HG03432 (cell line): ENCODE measurements around the gene SLC6A7.

ENCODE experiments used
- ATAC-seq: cut with Tn5 transposase; IDR thresholded peaks from one replicate; pipeline ENCODE4 v1.9.1; 2021; ENCODE audit warnings: mild to moderate bottlenecking, moderate library complexity; ENCODE audit not compliant: unreplicated experiment

The SLC6A7 gene

DNA sequence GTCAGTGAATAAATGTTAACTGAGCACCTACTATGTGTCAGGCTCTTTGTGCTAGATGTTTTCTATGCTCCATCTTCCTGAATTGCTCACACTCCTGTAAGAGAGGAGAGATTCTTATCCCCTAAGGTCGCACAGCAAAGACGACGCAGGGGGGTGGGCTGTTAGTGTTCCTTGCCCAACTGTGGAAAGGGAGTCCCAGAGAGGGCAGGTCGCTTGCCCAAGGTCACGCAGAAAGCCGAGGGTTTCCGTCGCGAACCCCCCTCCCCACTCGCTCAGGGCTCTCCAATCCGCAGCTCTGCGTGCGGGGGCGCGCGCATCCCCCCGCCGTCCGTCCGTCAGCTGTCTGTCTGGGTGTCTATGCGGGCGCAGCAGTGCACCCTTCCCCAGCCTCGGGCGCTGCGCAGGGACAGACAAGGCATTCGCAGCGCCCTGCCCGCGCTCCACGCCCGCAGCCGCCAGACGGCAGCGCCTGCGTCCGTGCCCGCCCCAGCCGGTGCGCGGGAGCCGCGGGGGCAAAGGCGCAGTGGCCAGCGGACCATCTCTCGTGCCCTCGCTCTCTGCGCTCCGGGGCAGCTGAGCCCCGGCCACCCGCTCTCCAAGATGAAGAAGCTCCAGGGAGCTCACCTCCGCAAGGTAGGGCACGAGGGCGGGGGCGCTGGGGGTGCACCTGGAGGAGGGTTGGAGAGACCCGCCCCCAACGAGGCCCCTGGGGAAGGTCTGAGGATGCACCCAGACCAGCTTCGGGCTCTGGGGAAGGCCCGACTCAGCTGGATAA is at the start of gene SLC6A7:
Gene SLC6A7, plus strand, starts transcription at position 335 of the 775 bp plus-strand sequence. Its CDS starts 266 bp downstream, at position 601.
- ATAC-seq = no peak

DNA sequence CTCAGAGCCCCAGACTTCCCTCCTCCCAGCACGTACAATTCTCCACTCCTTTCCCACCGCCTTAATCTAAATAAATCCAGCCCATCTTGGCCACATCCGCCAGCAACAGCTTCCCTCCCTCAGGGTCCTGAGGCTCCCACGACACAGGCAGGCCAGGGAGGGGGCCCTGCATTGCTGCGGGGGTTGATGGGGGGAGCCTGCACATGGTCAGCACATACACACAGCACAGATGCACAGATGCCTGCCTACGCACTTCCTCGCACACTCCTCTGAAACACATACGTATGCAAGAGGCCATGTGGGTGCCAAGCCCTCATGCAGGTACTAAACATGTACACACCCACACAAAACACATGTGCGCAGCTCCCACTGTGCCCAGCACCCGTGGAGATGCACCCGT is 49.0 kb upstream of the SLC6A7 start:
- no peak for ATAC-seq

DNA sequence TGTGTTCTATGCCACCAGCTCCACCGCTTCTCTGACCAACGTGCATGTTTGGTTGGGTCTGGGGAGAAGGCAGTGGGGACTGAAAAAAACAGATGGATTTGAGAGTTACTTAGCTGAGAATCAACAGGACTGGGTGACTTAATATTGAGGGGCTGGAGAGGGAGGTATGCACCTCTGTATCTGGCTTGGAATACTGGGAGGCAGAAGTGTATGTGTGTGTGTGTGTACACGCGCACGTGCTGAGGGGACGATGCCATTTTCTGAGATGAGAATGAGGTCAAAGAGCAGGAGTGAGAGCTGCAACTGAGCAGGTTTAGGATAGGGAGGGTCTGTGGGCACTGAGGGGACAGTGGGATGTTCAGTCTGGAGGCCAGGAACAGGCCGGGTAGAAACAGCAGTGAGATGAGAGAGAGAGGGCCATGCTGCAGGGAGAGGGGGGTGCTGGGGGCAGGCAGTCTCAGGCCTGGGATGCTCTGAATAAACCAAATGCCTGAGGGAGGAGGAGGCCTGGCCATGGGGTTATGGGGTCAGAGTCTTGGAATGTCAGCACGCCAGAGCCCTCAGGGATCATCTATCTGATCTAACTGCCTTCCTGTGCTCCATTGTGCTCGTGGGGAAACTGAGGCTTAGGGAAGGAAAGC is 48.2 kb upstream of the SLC6A7 start:
- no peak for ATAC-seq

DNA sequence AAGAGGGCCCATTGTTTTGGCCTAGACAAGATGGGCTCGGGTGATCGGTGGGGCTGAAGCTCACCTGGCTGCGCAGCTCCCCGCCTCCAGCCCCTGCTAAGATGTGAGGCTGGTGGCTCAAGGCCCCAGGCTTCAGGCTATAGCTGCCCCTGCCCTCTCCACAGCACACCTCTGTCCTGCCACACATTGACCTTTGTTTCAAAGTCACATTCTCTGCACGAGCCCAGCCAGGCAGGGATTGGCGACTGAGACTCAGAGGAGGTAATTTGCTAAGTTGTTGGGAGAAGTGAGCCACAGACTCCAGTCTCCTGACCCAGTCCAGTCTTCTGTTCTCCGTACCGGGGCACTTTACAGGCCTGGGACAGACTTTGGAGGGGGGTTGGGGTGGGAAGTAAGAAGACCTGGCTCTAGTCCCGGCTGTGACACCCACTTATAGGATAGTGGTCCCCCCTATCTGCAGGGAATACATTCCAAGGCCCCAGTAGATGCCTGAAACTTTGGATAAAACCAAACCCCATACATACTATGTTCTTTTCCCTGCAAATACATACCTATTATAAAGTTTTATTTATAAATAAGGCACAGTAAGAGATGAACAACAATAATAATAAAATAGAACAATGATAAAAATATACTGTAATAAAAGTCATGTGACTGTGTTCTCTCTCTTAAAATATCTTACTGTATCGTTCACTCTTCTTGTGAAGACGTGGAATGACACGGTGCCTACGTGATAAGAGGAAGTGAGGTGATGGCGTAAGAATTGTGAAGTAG is 47.5 kb upstream of the SLC6A7 start:
- no peak for ATAC-seq

DNA sequence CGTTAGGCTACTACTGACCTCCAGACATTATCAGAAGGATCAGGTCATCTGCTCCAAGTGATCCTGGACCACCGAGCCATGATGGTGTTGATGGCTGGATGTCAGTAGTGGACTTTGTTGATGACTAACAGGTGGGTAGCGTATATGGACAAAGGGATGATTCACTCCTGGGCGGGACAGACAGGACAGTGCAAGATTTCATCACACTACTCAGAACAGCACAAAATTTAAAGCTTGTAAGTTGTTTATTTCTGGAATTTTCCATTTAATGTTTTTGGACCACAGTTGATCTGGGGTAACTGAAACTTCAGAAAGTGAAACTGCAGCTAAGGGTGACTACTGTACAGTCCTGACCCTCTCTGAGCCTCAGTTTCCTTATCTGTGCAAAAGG is 46.9 kb upstream of the SLC6A7 start:
- ATAC-seq = no peak

DNA sequence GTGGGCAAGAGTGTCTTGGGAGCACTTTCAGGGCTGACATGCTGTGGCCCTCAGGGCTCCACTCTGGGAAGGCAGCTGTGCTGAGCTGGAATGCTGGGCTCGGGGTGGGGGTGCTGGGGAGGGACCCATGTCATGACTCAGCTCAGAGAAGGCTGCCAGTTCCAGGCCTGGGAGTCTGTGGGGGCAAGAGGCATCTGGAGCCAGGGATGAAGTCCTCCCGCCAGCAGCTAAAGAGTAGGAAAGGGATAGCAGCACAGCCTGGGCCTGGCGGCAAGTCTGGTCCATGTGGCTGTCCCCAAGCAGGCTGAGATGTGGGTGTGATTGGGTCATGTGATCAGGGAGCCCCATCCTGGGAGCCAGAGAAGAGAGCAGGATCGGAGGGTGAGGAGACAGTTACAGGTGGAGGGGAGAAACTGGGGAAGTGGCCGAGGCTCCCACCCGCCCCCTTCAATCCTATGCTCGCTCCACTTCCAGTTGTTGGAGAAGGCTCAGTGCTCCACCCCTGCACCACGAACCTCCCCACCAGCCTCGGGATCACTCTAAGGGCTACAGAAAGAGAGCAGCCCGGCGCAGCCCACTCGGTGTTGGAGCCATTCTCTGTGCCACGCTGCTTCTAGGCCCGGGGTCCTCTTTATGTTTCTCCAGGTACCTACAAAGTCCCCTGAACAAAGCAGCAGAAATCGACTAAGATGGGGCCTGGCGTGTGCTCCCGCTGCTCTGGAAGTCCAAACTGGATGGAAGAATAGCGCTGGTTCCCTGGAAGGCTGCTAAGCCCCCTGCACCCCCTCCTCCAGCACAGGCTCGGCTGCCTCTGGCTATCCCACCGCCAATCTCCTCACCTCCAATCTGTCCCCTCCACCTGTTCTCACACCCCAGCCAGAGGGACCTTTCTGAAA is 46.3 kb upstream of the SLC6A7 start:
- no peak for ATAC-seq

DNA sequence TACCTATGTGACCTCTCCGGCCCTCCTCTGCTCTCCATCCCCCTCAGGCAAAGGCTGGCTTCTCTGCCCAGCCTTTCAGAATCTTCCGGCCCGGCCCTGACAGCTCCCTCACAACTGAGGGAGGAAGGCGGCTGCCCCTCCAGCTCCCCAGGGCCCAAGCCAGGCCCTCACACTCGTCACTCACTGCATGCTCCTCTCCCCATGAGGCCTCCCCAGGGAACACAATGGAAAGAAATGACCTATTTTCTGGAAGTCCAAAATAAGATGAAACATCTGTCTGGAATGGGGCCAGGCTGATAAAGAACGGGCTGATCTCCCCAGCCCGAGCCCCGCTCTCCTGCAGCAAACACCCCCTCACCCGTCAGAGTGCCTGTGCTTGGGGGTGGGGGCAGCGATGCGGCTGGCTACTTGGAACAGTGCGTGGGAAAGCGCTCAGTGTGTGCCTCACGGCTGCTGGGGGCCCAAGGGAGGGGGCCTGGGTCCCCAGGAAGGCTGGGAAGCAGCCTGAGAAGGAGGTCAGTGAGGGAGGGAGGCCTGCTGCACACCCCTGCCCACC is 45.5 kb upstream of the SLC6A7 start:
- no peak for ATAC-seq

DNA sequence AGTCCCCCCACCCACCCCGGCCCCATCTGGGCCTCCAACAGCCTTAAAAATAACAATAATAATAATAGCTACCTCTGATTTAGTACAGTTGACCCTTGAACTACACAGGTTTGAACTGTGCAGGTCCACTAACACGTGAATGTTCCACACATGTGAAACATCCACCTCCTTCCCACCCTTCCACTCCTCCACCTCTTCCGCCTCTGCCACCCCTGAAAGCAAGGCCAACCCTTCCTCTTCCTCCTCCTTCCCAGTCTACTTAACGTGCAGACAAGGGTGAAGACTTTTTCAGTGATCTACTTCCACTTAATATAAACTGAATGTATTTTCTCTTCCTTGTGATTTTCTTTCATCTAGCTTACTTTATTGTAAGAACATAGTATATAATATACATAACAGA is 45.0 kb upstream of the SLC6A7 start:
- ATAC-seq = no peak

DNA sequence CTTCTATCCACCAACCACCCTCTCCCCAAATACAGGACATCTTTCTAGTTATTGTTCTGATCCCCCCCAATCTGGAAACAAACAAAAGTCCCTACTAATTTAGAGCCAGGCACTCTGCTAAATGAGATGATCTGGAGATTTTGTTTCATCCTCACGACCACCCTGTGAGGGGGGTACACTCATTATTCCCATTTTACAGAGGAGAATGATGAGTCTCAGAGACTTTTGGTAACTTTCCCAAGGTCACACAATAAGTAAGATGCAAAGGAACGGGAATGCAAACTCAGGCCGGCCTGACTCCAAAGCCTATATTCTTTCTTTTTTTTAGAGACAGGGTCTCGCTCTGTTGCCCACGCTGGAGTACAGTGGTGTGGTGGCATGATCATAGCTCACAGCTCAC is 43.6 kb upstream of the SLC6A7 start:
- ATAC-seq = no peak

DNA sequence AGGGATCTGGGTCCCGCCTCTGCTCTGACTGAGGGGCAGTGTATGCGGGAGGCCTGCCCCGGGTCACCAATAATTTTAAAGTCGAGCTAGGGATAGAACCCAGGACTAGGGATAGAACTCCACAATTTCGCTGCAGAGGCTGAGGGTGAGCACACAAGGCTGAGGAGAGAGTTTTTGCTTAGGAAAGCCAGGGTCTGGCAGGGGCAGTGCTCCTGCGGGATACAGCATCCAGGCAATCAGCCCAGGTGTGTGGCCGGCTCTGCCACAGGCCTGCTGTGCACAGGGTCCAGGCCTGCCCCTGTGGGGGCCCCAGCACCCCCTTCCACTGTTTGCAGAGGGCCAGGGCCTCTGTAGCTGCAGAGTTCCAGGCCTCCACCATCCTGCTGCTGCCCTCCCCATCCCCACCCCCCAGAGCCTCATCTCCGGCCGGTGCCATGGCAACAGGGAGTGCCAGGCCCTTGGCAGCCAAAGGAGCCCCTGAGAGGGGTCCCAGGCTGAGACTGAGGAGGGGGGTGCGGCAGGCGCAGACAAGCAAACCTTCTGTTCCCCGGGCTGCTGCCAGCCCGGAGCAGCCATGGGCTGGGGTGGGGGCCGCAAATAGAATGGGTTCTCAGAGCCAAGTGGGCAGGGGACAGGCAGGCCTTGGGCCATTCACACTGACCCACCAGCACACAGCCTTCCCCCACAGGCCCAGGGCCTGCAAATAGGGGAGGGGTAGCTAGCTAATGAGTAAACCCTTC is 42.8 kb upstream of the SLC6A7 start:
- ATAC-seq = no peak

DNA sequence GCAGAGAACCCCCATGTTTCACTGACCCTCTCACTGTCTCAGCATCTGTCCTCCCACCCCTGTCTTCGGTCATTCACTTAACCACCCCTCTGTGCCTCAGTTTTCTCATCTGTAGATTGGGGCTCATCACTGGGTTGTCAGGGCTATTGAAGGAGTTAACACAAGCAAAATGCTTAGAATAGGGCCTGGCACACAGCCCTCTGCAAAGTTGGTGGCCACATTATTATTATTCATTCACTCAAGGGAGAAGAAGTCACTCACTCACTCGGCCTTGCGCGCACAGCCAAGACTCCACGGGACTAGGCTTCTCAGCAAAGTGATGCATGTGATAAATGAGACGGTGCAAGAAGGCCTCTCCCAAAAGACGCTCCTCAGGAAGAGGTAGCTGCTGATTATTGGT is 42.2 kb upstream of the SLC6A7 start:
- ATAC-seq = no peak

DNA sequence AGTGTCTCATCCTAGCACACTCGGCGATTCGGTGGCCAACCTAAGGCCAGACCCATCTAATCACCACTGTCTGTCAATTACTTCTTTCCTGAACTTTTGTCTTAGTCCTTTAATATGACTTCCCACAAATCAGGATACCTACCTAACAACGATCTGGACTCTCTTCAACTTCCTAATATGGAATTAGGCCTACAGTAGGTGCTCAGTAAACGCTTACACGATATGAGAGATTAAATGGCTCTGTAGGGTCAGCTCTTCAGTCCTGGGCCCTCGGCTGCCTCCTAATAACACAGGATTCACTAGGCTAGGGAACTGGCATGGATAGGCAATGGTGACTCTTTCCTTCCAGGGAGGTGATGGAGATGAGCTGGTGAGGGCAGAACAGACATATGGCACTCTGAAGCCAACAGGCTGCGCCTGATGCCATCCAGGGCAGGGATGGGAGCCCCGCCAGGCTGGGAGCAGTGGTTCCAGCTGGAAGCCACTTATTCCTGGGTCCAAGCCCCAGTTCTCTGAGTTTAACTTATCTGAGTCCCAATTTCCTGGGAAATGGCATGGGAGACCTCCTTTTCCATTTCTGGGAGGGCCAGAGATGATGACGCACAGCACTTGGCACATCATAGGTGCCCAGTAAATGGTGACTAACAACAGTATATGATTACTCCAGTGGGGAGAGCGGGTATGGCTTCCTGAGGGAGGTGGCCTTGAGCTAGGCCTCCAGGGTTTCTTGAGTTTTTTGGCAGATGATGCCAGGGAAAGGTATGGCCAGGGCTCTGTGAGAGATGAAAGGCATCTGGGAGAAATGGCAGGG is 41.5 kb upstream of the SLC6A7 start:
- no peak for ATAC-seq

DNA sequence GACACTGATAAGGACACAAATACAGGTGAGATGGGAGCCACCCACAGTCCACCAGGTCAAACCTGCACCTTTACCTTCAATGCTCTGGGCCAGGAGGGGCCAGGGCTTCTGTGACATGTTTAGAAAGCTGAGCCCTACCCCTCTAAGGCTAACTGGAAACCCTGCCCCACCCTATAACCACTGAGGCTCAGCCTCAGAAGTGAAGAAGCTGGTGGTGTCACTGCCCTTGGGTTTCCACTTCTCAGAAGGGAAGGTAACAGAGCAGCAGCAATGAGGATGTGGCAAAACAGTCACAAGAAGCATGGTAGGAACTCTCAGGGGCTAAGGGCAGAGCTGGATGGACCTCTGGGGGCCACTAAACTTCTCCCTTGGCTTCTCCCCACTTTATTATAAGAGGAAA is 40.2 kb upstream of the SLC6A7 start:
- no peak for ATAC-seq

DNA sequence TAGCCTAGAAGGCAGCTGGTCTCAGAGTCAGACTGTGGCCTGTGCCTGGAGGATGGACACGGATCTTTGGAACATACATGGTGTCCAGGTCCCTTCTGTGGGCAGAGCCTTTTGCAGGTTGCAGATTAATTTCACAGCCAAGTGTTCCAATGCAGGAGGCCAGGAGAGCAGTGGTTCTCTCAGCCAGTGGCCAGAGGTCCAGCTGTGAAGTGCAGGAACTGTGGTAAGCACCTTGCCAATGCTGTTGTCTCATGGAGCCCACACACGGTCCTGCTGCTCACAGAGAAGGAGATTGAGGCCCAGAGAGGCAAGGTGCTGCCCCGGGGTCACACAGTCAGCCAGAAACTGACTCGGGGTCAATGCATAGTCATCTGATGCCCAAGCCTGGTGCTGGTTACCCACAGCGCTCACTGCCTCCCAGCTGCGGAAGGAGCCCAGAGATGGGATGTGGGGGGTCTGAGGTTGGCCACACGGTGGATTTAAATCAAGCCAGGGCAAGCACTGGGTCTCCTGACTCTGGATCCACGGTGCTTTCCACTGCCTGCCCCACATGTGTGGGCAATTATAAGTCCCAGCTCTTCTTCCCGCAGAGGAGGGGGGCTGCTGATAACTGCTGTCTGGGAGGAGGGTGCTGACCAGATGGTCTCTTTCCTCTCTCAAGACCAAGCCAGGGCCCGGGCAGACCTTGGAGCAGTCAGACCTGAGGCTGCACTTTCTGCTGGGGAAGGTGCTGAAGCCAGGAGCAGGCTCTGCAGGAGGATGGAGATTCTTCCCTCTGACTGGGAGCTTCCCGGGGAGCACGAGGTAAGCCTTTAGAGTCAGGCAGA is 37.0 kb upstream of the SLC6A7 start:
- no peak for ATAC-seq

DNA sequence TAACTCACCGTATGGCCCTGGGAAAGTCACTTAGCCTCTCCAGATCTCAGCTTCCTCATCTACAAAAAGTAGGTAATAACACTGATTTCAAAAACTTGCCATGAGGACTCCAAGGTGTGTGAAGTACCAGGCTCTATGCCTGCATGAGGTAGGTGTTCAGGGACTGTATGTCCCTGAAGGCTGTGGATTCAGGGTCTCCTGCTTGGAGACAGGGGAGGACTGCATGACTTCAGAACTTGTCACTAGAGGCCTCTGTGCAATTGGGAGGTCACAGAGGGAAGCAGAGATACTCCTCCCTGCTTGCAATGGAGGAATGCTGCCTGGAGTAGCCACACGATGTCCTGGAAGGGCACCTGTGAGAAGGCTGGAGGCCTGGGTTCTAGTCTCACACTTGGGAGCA is 36.4 kb upstream of the SLC6A7 start:
- ATAC-seq = no peak

DNA sequence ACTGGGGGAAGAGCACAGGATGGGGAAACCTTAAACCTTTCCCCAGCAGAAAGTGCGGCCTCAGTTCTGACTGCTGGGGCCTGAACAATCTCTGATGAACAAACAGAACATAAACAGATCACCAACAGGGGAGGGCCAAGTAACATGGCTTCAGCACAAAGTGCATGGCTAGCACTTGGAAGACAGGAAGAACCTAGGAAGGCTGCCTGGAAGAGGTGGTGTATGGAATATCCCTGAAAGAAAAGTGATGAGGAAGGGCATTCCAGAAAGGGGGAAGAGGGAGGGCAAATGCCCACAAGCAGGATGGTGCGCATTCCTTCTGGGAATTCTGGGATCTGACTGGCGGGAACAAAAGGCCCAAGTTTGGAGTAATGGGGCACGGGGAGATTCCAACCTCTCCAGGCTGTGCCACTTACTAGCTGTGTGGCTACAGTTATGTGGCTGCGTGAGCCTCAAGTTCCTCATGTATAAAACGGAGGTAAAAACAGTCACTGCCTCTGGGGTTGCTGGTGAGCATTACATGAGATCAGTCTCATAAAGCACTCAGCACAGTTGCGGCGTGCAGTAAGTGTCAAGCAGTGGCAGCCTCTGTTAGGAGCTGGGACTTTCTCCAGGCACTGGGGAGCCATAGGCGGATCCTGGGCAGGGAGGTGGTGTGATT is 35.8 kb upstream of the SLC6A7 start:
- ATAC-seq = peak; percentile 51

DNA sequence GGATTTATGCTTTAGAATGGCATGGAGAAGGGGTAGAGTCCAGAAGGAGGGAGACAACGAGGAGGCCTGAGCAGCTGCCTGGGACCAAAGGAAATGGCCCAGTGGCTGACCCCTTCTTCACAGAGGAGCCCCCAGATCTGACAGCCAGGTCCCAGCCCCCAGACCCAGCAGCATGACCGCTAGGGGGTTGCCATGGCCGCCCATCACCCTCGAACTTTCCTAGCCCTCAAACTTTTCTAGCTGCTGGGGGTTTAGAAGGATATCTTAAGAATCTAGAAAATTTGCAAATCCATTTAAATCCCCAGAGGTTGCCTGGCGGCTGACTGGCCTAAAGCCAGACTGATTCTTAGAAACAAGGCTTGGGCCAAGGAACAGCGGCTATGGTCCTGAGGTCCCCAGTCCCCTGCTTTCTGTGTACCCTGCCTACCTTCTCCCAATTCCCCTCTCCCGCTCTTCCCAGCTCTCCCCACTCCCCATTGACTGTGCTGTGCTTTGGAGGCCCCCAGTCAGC is 35.2 kb upstream of the SLC6A7 start:
- no peak for ATAC-seq
